Measurements from ENCODE around the gene AARS1. TPM values are rescaled to one million over a fixed set of nuclear protein-coding genes. Genes with fewer than 3 reads are reported as not detected.
"Not testable (repeated sequence)": the region's sequence is repeated elsewhere in the genome, so short reads cannot be mapped to it uniquely, and the experiment has no call there.

Gene AARS1
- polyA plus RNA-seq, 1 donor (not counting 4 experiments of a cell fraction or from before 2014, with no cell fraction given) = 83.7 TPM

- dilution Hi-C loops (cut with MboI; ENCODE audit: extremely low pct_ligation_motif_present, low sequenced_read_pairs) = no loop called here
- Histone ChIP-seq H3K9me1 (ENCODE audit: control insufficient read depth, extremely low read depth, insufficient read depth, low read length) (no peaks in the 10 kb centered on the region), H3K9me3 (ENCODE audit: control insufficient read depth, low read depth, low read length) (no peaks in the 10 kb centered on the region), H3K79me2 (ENCODE audit: control insufficient read depth, insufficient read depth, low read length) (peaks cover 3% of the 10 kb centered on the region), H2AFZ (ENCODE audit: control insufficient read depth, low read length) (no peak overlapping the region), H3K4me3 (ENCODE audit: control insufficient read depth in 2 of 3, extremely low read depth in 1 of 3, insufficient read depth in 2 of 3, low read depth in 1 of 3, low read length in 3 of 3) (no peak overlapping the region), H3K27ac (ENCODE audit: control insufficient read depth, insufficient read depth, low read length) (no peak overlapping the region), H3K4me1 (ENCODE audit: control insufficient read depth, extremely low read depth, insufficient read depth, low read length) (no peaks in the 10 kb centered on the region), H3K36me3 (ENCODE audit: control insufficient read depth in 2 of 2, extremely low read depth in 1 of 2, insufficient read depth in 2 of 2, low read length in 2 of 2) (peaks cover 30 to 38% of the 10 kb centered on the region in 2 experiments), H3K27me3 (ENCODE audit: control insufficient read depth, extremely low read depth, insufficient read depth, low read length) (no peaks in the 10 kb centered on the region), H3K4me2 (ENCODE audit: control insufficient read depth, extremely low read depth, insufficient read depth, low read depth, low read length) (no peak overlapping the region), H4K20me1 (ENCODE audit: control insufficient read depth, extremely low read depth, insufficient read depth, low read length) (peaks cover 5% of the 10 kb centered on the region), H3K9ac (ENCODE audit: control insufficient read depth, extremely low read depth, insufficient read depth, low read length) (no peak overlapping the region)
- TF ChIP-seq CTCF (optimal IDR thresholded peaks at IDR 0.05 in 1 of 3, IDR thresholded peaks at IDR 0.05 in 1 of 3, conservative IDR thresholded peaks at IDR 0.05 in 1 of 3; ENCODE audit: extremely low read depth in 1 of 3, insufficient read depth in 2 of 3, low read length in 3 of 3) (no peak), EZH2 (IDR thresholded peaks at IDR 0.05; ENCODE audit: low read length) (no peak)
- DNase-seq (ENCODE audit: low read depth, low spot score) = no peak
- no peak for FAIRE-seq
These were observed 19.1 kb downstream of the AARS1 start for GRCh38 chr16:70270176-70270575.

- dilution Hi-C loops (cut with MboI; ENCODE audit: extremely low pct_ligation_motif_present, low sequenced_read_pairs) = no loop called here
- peaks cover 5% of the 10 kb centered on the region for H4K20me1 ChIP-seq (ENCODE audit: control insufficient read depth, extremely low read depth, insufficient read depth, low read length)
These were observed 19.8 kb downstream of the AARS1 start for GRCh38 chr16:70269471-70269870.

GRCh38 chr16:70267922-70268321 lies 21.4 kb downstream of the AARS1 start:
- H4K20me1 ChIP-seq (ENCODE audit: control insufficient read depth, extremely low read depth, insufficient read depth, low read length); H3K27ac ChIP-seq (ENCODE audit: control insufficient read depth, insufficient read depth, low read length); H3K4me2 ChIP-seq (ENCODE audit: control insufficient read depth, extremely low read depth, insufficient read depth, low read depth, low read length); H3K4me1 ChIP-seq (ENCODE audit: control insufficient read depth, extremely low read depth, insufficient read depth, low read length); H3K79me2 ChIP-seq (ENCODE audit: control insufficient read depth, insufficient read depth, low read length); H3K9me3 ChIP-seq (ENCODE audit: control insufficient read depth, low read depth, low read length); H2AFZ ChIP-seq (ENCODE audit: control insufficient read depth, low read length); DNase-seq (ENCODE audit: low read depth, low spot score); H3K9ac ChIP-seq (ENCODE audit: control insufficient read depth, extremely low read depth, insufficient read depth, low read length); FAIRE-seq; H3K9me1 ChIP-seq (ENCODE audit: control insufficient read depth, extremely low read depth, insufficient read depth, low read length); H3K4me3 ChIP-seq (ENCODE audit: control insufficient read depth in 2 of 3, extremely low read depth in 1 of 3, insufficient read depth in 2 of 3, low read depth in 1 of 3, low read length in 3 of 3); H3K27me3 ChIP-seq (ENCODE audit: control insufficient read depth, extremely low read depth, insufficient read depth, low read length); dilution Hi-C loops (cut with MboI; ENCODE audit: extremely low pct_ligation_motif_present, low sequenced_read_pairs): not testable (repeated sequence)
- H3K36me3 ChIP-seq (ENCODE audit: control insufficient read depth in 2 of 2, extremely low read depth in 1 of 2, insufficient read depth in 2 of 2, low read length in 2 of 2) = peaks cover 40% of the 10 kb centered on the region in 2 experiments

More at GRCh38 chr16:70269471-70269870, 19.8 kb downstream of the AARS1 start:
- H3K9me1 ChIP-seq (ENCODE audit: control insufficient read depth, extremely low read depth, insufficient read depth, low read length) = no peaks in the 10 kb centered on the region
- peaks cover 3% of the 10 kb centered on the region for H3K79me2 ChIP-seq (ENCODE audit: control insufficient read depth, insufficient read depth, low read length)
- H3K4me2 ChIP-seq (ENCODE audit: control insufficient read depth, extremely low read depth, insufficient read depth, low read depth, low read length) = no peak overlapping the region
- no peak overlapping the region for H3K27ac ChIP-seq (ENCODE audit: control insufficient read depth, insufficient read depth, low read length)
- peaks cover 36 to 44% of the 10 kb centered on the region in 2 experiments for H3K36me3 ChIP-seq (ENCODE audit: control insufficient read depth in 2 of 2, extremely low read depth in 1 of 2, insufficient read depth in 2 of 2, low read length in 2 of 2)
- no peak overlapping the region for H3K9ac ChIP-seq (ENCODE audit: control insufficient read depth, extremely low read depth, insufficient read depth, low read length)
- H3K4me1 ChIP-seq (ENCODE audit: control insufficient read depth, extremely low read depth, insufficient read depth, low read length) = no peaks in the 10 kb centered on the region
- no peaks in the 10 kb centered on the region for H3K27me3 ChIP-seq (ENCODE audit: control insufficient read depth, extremely low read depth, insufficient read depth, low read length)
- no peak for DNase-seq (ENCODE audit: low read depth, low spot score)
- no peak overlapping the region for H2AFZ ChIP-seq (ENCODE audit: control insufficient read depth, low read length)
- no peak for FAIRE-seq
- H3K4me3 ChIP-seq (ENCODE audit: control insufficient read depth in 2 of 3, extremely low read depth in 1 of 3, insufficient read depth in 2 of 3, low read depth in 1 of 3, low read length in 3 of 3) = no peak overlapping the region
- no peak for TF ChIP-seq CTCF (optimal IDR thresholded peaks at IDR 0.05 in 1 of 3, IDR thresholded peaks at IDR 0.05 in 1 of 3, conservative IDR thresholded peaks at IDR 0.05 in 1 of 3; ENCODE audit: extremely low read depth in 1 of 3, insufficient read depth in 2 of 3, low read length in 3 of 3)
- TF ChIP-seq EZH2 (IDR thresholded peaks at IDR 0.05; ENCODE audit: low read length) = no peak
- H3K9me3 ChIP-seq (ENCODE audit: control insufficient read depth, low read depth, low read length) = no peaks in the 10 kb centered on the region

All from keratinocyte (primary cell).